ENCODE data around the gene CYP46A1. TPM values are rescaled to one million over a fixed set of nuclear protein-coding genes. Genes with fewer than 3 reads are reported as not detected.

CYP46A1 gene
- total RNA-seq, 1 donor from 2014 or later: 2.3 TPM

DNA sequence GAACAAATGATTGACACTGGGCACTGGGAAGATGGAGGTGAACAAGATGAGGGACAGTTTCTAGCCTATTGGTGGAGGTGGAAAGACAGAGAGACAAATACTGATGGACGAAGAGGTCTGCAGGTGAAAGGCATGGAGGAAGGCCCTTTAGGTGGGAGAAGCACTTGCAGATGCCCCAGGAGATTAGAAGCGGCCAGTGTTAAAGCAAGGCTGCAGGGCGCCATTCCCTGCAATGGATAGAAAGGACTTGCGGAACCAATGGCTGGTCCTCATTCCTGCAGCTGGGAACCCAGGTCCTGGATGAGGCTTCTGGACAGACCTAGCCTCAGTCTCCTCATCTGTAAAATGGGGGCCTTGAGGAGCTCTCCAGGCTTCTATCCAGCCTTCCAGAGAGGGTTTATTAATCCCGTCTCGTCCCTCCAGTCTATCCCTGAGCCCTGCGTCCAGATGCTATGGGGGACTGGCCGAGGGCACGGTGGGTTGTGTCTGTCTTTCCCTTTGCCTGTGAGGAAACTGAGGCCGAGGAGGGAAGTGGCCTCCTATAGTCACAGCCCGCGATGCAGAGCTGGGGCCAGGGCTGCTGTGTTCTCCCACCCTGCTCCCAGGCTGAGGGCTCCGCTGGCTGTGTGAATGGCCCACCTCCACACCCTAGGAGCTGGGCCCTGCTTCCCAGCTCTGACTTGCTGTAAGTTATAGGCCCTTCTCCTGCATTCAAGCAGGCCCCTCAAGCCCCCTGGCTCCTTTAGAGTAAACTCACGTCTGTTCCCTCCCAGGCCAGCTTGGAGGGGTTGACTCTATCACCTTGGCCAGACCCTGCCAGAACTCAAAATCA, 33.0 kb downstream of the CYP46A1 start:
- DNase-seq: no peak

DNA sequence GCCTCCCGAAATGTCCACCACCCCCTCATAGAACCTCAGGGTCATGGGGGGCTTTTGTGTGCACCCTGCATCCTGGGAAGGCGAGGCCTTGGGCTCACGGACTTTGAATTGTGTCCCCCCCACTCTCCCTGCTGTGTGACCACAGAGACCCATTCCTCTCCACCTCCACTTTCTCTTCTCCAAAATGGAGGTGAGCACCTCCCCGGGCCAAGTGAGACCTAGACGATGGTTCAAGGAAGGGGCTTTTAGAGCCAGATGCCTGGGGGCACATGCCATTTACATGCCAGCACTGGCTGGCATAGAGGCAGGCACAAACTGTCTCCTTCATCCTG, 33.5 kb downstream of the CYP46A1 start:
- no peak for DNase-seq

DNA sequence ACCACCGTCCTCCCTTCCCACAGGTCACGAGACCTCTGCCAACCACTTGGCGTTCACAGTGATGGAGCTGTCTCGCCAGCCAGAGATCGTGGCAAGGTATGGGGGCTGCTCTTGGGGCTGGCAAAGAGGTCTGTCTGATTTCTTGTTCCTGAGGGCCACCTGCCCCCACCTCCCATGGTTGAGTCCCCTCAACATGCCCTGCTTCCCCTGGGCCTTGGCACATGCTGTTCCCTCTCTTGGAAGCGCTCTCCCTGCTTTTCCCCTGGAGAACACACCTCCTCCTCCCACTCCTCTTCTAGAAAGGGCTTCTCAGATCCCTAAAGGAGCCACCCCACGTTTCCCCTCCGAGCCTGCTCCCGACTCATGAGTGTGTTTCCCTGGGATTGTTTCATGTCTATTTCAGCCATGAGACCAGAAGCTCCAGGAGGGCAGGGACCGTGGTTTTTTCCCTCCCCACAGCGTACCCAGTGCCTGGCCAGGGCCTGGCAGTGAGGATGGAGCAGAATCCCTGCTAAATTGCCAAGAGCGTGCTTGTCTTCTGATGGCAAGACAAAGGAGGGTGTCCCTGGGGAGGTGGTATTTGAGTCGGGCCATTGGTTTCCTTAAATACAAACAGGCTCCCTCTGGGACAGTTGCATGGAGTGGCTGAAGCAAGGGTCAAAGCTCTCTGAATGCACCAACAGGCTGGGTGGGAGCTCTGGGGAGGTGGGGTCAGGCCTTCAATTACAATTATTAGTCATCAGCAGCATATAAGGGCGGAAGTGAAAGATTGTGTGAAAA, 34.1 kb downstream of the CYP46A1 start:
- DNase-seq: no peak

DNA sequence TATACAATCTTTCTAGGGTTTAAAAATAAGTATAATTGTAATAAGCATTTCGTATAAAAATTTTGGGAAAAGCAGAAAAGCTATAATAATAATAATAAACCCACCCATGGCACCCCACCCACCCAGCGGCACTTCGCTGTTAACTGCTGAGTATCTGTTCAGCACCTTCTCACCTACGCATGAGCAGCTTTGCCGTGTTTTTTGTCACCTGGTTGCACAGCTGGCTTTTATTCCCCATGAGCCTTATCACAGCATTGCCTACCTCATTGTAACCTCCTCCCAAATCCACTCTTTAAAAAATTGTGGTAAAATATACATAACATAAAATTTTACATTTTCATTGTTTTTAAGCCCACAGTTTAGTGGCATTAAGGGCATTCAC, 34.7 kb downstream of the CYP46A1 start:
- no peak for DNase-seq

DNA sequence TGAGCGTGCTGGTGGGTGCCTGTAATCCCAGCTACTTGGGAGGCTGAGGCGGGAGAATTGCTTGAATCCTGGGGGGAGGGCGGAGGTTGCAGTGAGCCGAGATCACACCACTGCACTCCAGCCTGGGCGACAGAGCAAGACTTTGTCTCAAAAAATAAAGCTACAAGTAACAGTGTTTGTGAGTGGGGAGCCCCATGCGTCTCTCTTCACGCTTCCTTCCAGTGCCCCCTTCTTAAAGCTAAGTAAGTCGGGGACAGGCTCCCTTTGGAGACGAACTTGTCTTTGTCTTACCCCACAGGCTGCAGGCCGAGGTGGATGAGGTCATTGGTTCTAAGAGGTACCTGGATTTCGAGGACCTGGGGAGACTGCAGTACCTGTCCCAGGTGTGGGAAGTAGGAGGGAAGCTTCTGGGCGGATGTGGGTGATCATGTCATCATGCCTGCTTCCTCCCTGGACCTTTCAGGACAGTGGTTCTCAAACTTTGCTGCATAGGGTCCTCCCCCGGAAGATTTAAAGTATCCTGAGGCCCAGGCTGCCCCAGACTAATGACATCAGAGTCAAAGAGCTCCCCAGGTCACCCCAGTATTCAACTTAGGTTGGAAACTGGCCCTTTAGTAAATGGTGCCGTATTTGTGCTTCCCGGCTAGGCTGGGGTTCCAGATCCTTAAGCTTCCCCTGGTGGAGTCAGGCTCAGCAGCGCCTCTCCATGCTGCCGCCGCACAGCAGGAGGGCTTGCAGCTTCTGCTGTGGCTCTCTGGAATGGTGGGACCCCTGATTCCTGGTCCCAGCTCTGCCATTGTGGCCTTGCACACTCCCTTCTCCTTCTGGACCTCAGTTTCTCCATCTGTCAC, 37.1 kb downstream of the CYP46A1 start:
- no peak for DNase-seq

DNA sequence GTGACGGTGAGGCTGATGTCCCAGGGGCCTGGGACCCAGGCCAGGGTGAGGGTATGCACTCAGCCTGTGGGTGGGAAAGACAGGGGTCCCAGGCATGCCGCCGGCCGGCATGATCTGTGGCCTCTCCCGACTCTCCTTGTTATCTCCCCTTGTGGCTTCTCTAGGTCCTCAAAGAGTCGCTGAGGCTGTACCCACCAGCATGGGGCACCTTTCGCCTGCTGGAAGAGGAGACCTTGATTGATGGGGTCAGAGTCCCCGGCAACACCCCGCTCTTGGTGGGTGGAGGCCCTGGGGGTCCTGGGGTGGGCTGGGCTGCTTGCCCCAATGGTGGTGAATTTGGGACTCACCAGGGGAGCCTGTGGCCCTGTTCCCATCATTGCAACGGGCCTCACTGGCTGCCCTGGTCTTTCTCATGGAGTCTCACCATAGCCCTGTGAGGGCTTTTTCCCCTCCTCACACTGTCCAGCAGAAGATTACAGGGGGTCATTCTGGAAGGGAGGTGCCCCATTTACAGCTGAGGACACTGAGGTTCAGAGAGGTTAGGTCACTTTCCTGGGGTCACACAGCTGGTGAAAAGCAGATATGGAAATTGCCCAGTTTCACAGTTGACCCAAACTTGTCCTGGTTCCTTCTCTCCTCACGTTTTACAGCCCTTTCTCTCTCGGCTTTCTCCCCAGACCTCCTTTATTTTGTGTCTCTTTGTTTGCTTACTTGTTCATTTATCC, 37.9 kb downstream of the CYP46A1 start:
- no peak for DNase-seq

DNA sequence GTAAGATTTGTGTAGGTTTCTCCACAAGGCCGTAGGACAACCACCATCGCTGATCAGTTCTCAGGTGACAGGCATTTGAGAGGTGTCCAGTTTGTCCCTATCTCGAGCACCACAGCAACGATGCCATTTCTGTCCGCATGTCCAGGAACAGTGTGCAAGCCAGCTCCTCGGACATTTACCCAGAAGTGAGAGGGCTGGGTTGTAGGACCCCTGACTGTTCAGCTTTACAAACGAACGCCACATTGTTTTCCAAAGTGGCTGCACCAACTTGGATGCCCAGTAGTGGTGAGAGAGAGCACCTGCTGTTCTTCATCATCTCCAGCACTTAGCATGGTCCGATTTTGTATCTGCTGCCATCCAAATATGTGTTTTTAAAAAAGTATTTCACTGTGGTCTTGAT, 38.6 kb downstream of the CYP46A1 start:
- no peak for DNase-seq

DNA sequence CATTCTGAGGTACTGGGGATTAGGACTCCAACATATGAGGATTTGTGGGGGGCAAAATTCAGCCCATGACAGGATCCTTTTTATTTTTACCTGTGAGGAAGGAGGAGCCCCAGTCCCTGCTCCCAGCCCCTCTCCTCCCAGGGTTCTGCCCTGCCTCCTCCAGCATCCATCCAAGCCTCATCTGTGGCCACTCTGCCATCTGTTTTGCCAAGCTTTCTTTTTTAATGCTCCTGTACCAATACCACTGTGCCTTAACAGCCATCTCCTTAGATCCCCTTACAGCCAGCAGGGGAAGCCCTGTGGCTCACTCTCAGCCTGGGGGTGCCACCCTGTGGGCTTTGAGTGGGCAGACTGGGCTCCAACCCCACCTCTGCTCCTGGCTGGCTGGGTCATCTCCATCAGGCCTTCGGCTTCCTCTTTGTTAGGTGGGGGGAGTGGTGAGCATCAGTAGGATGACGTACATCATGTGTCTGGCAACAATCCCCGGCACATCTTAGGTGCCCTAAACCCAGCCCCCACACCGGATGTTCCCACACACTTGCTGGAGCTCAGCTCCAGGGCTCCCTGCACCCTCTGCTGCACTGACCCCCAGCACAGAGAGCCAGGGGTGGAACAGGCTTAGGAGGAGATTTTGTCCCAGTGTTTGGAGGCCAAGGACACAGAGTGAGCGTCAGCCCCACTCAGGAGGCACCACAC, 40.2 kb downstream of the CYP46A1 start:
- no peak for DNase-seq

DNA sequence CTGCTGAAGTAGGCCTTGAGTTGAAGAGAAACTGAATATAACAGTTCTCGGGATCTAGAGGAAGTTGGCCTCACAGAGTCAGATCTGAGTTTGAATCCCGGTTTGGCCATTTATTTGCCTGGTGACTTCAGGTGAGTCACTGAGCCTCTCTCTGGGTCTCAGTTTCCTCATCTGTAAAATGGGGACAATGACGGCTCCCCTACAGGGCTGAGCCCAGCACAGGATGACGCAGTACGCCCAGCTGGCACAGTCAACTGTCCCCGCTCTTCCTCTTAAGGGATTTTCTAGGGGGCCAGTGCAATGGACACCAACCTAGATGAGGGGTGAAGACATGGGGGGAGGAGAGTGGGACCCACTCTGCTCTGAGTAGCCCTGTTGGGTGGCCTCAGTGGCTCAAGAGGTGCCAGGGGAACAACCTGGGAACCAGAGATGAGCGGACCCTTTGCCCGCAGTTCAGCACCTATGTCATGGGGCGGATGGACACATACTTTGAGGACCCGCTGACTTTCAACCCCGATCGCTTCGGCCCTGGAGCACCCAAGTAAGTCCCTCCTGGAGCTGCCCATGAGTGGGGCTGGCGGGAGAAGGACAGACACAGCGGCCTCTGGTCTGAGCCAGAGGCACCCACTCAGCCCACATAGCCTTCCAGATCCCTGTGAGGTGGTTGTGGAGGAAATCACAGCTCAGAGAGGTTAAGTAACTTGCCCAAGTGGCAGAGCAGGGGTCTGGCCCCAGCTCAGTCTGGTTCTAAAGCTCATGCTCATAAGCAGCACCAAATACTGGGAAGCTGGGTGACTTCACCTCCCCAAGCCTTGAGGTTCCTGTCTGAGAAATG, 41.1 kb downstream of the CYP46A1 start:
- no peak for DNase-seq

DNA sequence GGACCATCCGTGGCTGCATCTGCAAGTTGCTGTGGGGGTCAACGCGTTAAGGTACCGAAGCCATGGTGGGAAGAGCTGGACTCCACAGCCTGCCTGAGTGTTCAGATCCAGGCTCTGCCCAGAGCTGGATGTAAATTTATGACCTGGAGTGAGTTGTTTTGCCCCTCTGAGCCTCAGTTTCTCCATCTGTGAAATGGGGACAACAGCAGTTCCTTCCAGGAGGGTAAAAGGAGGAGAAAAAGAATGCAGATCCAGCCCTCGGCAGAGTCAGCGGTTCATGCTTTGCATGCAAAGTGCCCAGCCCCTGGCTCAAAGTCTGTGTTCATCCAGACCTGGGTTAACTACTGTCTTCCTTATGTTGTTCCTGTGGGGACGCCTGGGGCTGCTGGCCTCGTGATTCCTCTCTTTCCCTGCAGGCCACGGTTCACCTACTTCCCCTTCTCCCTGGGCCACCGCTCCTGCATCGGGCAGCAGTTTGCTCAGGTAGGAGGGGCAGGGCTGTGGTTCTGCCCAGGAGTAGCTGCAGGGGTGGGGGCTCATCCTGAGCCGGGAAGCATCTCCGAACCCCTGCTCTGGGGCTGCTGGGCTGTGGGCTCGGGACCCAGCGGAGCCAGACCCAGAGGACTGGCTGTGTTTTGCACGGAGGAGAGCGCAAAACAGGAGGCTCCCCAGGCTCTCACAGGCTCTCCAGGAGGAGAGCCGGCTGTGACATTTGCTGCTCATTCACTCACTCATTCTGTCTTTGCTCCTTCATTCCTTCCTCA, 41.9 kb downstream of the CYP46A1 start:
- DNase-seq: no peak

DNA sequence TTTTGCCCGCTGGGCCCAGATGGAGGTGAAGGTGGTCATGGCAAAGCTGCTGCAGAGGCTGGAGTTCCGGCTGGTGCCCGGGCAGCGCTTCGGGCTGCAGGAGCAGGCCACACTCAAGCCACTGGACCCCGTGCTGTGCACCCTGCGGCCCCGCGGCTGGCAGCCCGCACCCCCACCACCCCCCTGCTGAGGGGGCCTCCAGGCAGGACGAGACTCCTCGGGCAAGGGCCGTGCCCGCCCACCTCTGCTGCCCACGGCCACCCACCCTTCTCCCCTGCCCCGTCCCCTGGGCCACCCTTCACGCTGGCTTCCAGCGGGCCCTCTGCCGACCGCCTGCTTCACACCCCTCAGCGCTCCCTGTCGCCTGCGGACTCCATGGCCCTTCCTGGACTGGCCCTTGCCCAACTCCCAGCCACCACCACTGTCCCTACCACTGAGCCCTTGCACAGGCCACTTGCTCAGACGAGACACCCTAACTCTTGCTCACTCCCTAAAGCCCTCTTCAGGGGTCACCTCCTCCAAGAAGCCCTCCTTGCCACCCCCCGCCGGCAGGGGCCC, 42.5 kb downstream of the CYP46A1 start:
- DNase-seq: no peak

DNA sequence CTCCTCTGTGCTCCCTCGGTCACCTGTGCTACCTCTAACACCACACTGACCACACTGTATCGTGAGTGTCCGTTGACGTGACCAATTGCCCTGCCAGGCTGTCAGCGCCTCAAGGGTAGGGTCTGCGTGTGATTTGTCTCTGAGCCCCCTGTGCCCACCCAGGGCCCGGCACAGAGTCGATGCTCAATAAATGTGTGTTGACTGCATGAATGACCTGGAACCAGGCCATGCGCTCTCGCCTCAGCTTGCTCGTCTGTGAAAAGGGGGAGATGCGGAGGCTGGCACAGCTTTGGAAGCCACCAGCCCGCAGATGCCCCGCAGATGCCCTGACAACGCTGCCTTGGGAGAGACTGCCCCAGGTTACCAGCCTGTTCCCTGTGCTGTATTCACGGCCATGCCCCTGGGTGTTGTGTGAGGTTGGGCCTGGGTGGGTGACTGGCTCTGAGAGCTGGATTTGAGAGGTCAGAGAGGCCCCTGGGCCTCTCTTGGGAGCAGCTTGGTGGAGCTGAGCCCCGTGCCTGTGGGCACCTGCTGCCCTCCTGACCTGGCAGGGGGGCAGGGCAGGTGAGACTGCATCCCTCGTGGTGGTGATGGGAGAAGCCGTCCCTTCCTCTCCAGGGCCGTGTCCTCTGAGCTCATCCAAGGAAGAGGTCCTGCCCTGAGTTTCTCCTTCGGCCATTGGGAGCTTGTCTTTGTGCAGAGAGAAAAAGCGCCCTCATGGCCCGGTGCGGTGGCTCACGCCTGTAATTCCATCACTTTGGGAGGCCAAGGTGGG, 43.2 kb downstream of the CYP46A1 start:
- DNase-seq: no peak

DNA sequence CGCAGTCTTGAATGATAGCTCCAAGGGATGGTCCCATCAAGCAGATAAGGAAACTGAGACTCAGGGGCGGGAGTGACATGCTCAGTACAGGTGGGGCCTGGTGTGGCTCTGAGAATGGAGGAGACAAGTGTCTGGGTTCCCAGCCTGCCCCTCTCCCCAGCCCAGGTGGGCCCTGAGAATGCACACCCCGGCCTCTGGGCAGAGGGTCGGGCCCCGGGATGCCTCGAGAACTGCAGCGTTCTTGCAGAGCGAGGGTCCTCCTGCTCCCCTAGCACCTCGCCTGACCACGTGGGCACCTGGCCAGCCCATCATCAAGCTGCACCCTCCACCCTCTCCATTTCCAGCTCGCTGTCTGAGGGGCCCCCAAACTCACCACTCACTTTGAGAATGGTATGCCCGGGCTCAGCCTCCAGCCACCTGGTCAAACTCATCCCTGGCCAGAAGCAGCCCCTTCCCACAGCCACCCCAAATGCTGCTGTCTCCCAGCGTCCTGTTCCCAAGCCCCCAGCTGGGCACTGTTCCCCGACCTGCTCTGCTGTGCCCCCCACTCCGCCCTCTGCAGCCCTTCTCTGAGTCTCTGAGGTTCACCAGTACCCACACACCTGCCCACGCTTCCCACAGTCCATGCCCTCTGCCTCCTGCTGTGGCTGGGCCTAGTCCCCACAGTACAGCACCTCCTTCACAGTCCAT, 44.3 kb downstream of the CYP46A1 start:
- DNase-seq: no peak

DNA sequence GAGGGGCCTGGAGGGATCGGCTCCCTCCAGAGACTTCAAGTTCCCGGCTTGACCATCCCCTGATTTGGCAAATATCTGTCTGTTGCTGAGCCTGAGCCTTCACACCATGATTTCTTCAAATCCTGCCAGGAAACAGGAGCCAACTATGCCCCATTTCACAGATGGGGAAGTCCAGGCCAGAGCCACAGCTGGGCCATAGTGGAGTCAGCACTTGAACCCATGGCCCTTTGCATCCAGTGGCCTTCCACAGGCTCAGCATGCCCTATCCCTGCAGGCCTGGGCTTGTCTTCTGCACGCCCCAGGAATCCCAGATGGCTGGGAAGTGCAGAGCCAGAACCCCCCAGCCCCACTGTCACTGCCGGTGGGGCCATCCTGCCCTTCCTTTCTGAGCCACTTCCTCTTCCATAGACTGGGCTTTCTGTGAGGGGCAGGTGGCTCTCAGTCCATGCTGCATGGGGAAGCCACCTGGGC, 44.9 kb downstream of the CYP46A1 start:
- DNase-seq: no peak

DNA sequence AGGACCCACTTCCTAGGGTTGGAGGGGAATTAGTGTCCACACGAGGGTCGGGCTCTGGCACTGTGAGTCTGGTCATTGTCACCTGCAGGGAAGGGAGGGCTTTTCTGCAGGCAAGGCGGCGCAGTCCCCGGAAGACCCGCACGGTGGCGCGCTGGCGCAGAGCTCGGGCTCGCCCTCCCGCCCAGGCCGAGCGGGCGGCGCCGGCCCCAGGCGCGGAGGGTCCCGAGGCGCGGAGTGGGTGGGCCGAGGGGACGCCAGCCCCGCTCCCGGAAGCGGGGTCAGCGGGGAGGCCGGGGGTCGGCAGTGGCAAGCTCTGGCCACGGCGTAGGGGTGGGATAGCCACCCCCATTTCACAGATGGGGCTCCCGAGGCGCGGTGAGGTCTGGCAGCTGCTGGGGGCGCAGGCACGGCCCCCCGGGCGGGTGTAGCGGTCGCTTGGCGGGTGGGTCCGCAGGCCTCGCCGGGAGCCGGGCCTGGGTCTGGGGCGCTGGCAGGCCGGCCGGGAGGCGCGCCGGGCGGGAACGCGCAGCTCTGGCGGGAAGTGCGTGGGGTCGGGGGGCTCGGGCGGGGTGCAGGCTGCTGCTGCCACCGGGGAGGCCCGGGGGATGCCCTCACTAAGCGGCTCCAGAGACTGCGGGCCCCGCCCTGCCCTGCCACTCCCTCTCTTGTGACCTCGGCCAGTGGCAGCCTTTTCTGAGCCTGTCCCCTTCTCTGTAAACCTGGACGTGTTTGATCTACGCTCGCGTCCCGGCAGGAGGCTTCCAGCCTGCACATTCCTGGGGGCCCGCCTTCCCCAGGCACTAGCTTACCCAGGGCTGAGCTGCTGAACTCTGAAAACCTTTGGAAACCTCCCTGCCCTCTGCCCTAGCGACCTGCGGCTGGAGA, 46.1 kb downstream of the CYP46A1 start:
- DNase-seq: no peak

DNA sequence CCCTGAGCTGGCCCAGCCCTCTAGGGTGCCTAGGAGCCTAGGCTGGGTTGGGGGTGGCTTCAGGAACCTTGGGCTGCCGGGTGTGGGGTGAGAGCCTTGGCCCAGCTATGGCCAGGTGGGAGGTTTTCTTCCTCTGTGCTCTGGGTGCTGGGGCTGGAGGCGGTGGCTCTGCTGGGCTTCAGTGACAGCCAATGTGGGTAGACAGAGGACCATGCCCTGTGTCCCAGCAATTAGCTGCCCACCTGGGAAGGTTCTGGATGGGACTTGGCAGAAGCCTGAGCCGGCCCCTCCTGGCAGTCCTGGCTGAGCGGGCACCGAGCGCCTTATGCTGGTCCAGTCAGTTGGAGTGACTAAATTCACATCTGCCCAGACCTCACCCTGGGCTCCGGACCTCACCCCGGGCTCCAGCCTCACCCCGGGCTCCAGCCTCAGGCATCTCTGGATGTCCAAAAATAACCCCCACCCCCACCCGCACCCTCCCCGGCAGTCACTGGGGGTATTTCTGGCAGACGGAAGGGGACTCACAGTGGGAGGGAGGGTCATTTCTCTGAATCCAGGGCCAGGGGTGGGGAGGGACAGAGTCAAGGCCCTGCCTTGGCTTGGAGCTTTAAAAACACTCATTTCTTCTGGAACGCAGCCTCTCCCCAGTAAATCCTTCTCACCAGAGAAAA, 46.9 kb downstream of the CYP46A1 start:
- DNase-seq: no peak
